HepG2 (cell line): ENCODE data around the gene RIIAD1. TPM values are rescaled to one million over a fixed set of nuclear protein-coding genes. Genes with fewer than 3 reads are reported as not detected.

Experiments used
- ATAC-seq: fragments of 200-7000 bp; cut with Tn5 transposase; 3 replicates; pipeline ENCODE4 v1.9.1; 2020; ENCODE audit warnings: mild to moderate bottlenecking, moderate library complexity
- BruUV-seq: library from RNA; stranded (reverse); fragments of 400-500 nt; replicated peaks from 2 replicates; lab custom pipeline; 2021; lab: Mats Ljungman, UMichigan
- CTCF ChIA-PET: fragments of 300-600 bp; formaldehyde crosslinking; extraction: SDS; loops from one replicate; lab custom pipeline; 2021; ENCODE audit warnings: low total read pairs, inconsistent platforms, low intra/inter-chr PET ratio; lab: Yijun Ruan, JAX
- POLR2A ChIA-PET: fragments of 350-600 bp; sonication (Branson Sonifier 250); formaldehyde crosslinking; loops from one replicate; lab custom pipeline; 2020; ENCODE audit warnings: antibody characterized with exemption, inconsistent platforms; lab: Yijun Ruan, JAX
- DNase-seq: peaks from one replicate; pipeline ENCODE4 v3.0.0-alpha.2; 2015; ENCODE audit warnings: low spot score
- FAIRE-seq: peaks from 3 replicates; lab custom pipeline; 2011; peaks lifted over from hg19 to GRCh38; lab: Jason Lieb, UNC
- H2AFZ ChIP-seq: one replicate; pipeline ENCODE4 v1.6.1; 2011; ENCODE audit warnings: low read length, inconsistent platforms
- H3K27ac ChIP-seq: fragments of 300-600 bp; 3 replicates; pipeline ENCODE4 v1.8.0; 2011; ENCODE audit warnings: mixed run types, mild to moderate bottlenecking, mixed read lengths, low read length, inconsistent platforms; ENCODE audit not compliant: insufficient read depth; ENCODE audit errors: extremely low read length
- H3K27me3 ChIP-seq, 2 experiments: fragments of 200-600 bp in 1 of 2; 2 replicates in 1 of 2; 3 replicates in 1 of 2; pipeline versions ENCODE4 v1.6.0 to v1.8.0; 2011; ENCODE audit warnings: low read length in 2 of 2, mild to moderate bottlenecking in 2 of 2, moderate library complexity in 2 of 2, inconsistent platforms in 1 of 2; ENCODE audit not compliant: insufficient read depth in 2 of 2, control insufficient read depth in 1 of 2
- H3K36me3 ChIP-seq, 2 experiments: fragments of 200-600 bp in 1 of 2; replicated peaks in 1 of 2; 2 replicates in 1 of 2; 3 replicates in 1 of 2; pipeline versions ENCODE4 v1.5.1 to v1.8.0; 2011; ENCODE audit warnings: low read length in 2 of 2, inconsistent platforms in 1 of 2; ENCODE audit not compliant: insufficient read depth in 2 of 2, control insufficient read depth in 1 of 2
- H3K4me1 ChIP-seq: 2 replicates; pipeline ENCODE4 v1.5.1; 2012; ENCODE audit warnings: low read length, inconsistent platforms; ENCODE audit not compliant: insufficient read depth
- H3K4me2 ChIP-seq: 2 replicates; pipeline ENCODE4 v1.6.0; 2011; ENCODE audit warnings: low read depth, low read length, inconsistent platforms
- H3K4me3 ChIP-seq, 3 experiments: fragments of 200-600 bp in 1 of 3; sonication (generic), shearing (Covaris generic) in 1 of 3; replicated peaks in 1 of 3; 2 replicates each; pipeline ENCODE4 v1.5.1; 2011 to 2016; ENCODE audit warnings: low read length in 3 of 3, inconsistent platforms in 2 of 3, low read depth in 2 of 3, mild to moderate bottlenecking in 2 of 3, control low read depth in 1 of 3, mixed read lengths in 1 of 3; ENCODE audit not compliant: insufficient read depth in 1 of 3
- H3K79me2 ChIP-seq: one replicate; pipeline ENCODE4 v1.6.1; 2011; ENCODE audit warnings: low read length, inconsistent platforms; ENCODE audit not compliant: insufficient read depth
- H3K9ac ChIP-seq: 2 replicates; pipeline ENCODE4 v1.6.0; 2011; ENCODE audit warnings: mild to moderate bottlenecking, low read depth, low read length, inconsistent platforms; ENCODE audit not compliant: insufficient read depth
- H3K9me3 ChIP-seq: 2 replicates; pipeline ENCODE4 v1.5.1; 2012; ENCODE audit warnings: mild to moderate bottlenecking, low read length
- H4K20me1 ChIP-seq: 2 replicates; pipeline ENCODE4 v1.6.0; 2011; ENCODE audit warnings: inconsistent platforms, mild to moderate bottlenecking, low read length, moderate library complexity; ENCODE audit not compliant: insufficient read depth
- GATAD2A ChIP-seq: IDR thresholded peaks from 2 replicates; pipeline ENCODE4 v1.6.1; 2016
- PREB ChIP-seq: sonication (generic); formaldehyde crosslinking; IDR thresholded peaks from 2 replicates; pipeline ENCODE4 v1.4.0; 2020; ENCODE audit warnings: missing genetic modification reagents
- RAD21 ChIP-seq: fragments of 450-650 bp; formaldehyde crosslinking; IDR thresholded peaks from 2 replicates; pipeline ENCODE4 v1.5.0; 2020; ENCODE audit warnings: mild to moderate bottlenecking
- RARA ChIP-seq: IDR thresholded peaks from 2 replicates; pipeline ENCODE4 v1.6.1; 2016; ENCODE audit warnings: missing genetic modification reagents, missing compliant biosample characterization
- REL ChIP-seq: sonication (generic); formaldehyde crosslinking; conservative IDR thresholded peaks from 2 replicates; pipeline ENCODE4 v1.8.0; 2022; ENCODE audit warnings: mild to moderate bottlenecking, missing genetic modification reagents, moderate library complexity
- SMC3 ChIP-seq: IDR thresholded peaks from 2 replicates; pipeline ENCODE4 v1.6.1; 2011; ENCODE audit warnings: low read length, improper control_type of control experiment
- SNRNP70 ChIP-seq: fragments of 200-400 bp; formaldehyde crosslinking; IDR thresholded peaks from 2 replicates; pipeline ENCODE4 v1.6.1; 2017; ENCODE audit warnings: mild to moderate bottlenecking, low read depth, low read length, moderate library complexity
- ZNF121 ChIP-seq: sonication (generic); formaldehyde crosslinking; IDR thresholded peaks from 2 replicates; pipeline ENCODE4 v1.5.0; 2020; ENCODE audit warnings: mild to moderate bottlenecking, missing genetic modification reagents
- ZNF160 ChIP-seq: sonication (generic); formaldehyde crosslinking; IDR thresholded peaks from 2 replicates; pipeline ENCODE4 v1.8.0; 2022; ENCODE audit warnings: mild to moderate bottlenecking, inconsistent platforms, missing genetic modification reagents
- ZNF333 ChIP-seq: sonication (generic); formaldehyde crosslinking; IDR thresholded peaks from 2 replicates; pipeline ENCODE4 v1.4.0; 2020; ENCODE audit warnings: mild to moderate bottlenecking, missing genetic modification reagents, borderline replicate concordance
- ZNF670 ChIP-seq: sonication (generic); formaldehyde crosslinking; IDR thresholded peaks from 2 replicates; pipeline ENCODE4 v1.8.0; 2022; ENCODE audit warnings: mild to moderate bottlenecking, missing genetic modification reagents, borderline replicate concordance
- ZNF770 ChIP-seq: sonication (generic); formaldehyde crosslinking; IDR thresholded peaks from 2 replicates; pipeline ENCODE4 v1.5.0; 2020; ENCODE audit warnings: mild to moderate bottlenecking, missing genetic modification reagents
- WGBS: methylation state at CpG from one replicate; pipeline ENCODE4 v1.1.6; 2017; ENCODE audit warnings: low lambda C conversion rate; 5-methylcytosine and 5-hydroxymethylcytosine counted together
- in situ Hi-C: cut with HindIII; loops from 2 replicates; pipeline ENCODE4 v1.10.0; 2017; ENCODE audit warnings: low pct_unique_long_range_greater_than_20kb; ENCODE audit not compliant: extremely low pct_ligation_motif_present
- intact Hi-C: fragments of 100-400 bp; cut with micrococcal nuclease; formaldehyde crosslinking; loops from one replicate; pipeline ENCODE4 v1.10.0; 2022; ENCODE audit not compliant: unreplicated experiment
- polyA plus RNA-seq, 8 experiments: library from polyadenylated mRNA; depleted of rRNA in 3 of 8; stranded (reverse) in 7 of 8; unstranded in 1 of 8; fragments of >200 nt; fragmentation: Illumina TruSeq in 4 of 8; extraction: Trizol in 4 of 8; gene quantifications; 2 replicates each; pipeline versions ENCODE4 v1.2.1 to v1.2.3, GENCODE V29; 2011 to 2016; ENCODE audit warnings: low read depth in 4 of 8, missing spikeins in 1 of 8, mixed read lengths in 1 of 8; ENCODE audit not compliant: insufficient read depth in 1 of 8
- total RNA-seq, 5 experiments: library from RNA; depleted of rRNA; stranded (reverse); fragments of >200 nt; fragmentation: Illumina TruSeq; extraction: Trizol; gene quantifications; 2 replicates each; pipeline ENCODE4 v1.2.3, GENCODE V29; 2016; ENCODE audit warnings: low read depth in 1 of 5

The RIIAD1 gene
- total and polyA plus RNA-seq, 2 of the 13 experiments (the other 11 are each of a cell fraction or from before 2014, with no cell fraction given): not detected

GRCh38 chr1:151693057-151693651, 28.2 kb upstream of the RIIAD1 start (continued):
- no peak for TF ChIP-seq PREB (CRISPR knock-in tag)
- TF ChIP-seq ZNF160: no peak
- no peak for TF ChIP-seq SNRNP70
- peak; percentile 88 for TF ChIP-seq SMC3
- TF ChIP-seq RAD21 (CRISPR knock-in tag): peak; percentile 69
- TF ChIP-seq GATAD2A (CRISPR knock-in tag): no peak
- no peak for TF ChIP-seq REL (CRISPR knock-in tag)

GRCh38 chr1:151701515-151701914, 19.8 kb upstream of the RIIAD1 start:
- Histone ChIP-seq H3K79me2 (no peaks in the 10 kb centered on the region), H3K36me3 (peaks cover 6 to 23% of the 10 kb centered on the region in 2 experiments; a peak in 4 of 5 replicates), H3K9ac (no peak overlapping the region), H2AFZ (no peak overlapping the region), H3K4me1 (peaks cover 51% of the 10 kb centered on the region), H3K4me3 (no peak overlapping the region), H3K9me3 (no peaks in the 10 kb centered on the region), H4K20me1 (no peaks in the 10 kb centered on the region), H3K27ac (no peak overlapping the region), H3K27me3 (no peaks in the 10 kb centered on the region), H3K4me2 (no peak overlapping the region)
- no peak for ATAC-seq
- no peak for FAIRE-seq
- DNase-seq: no peak
- POLR2A ChIA-PET: no interaction called here
- WGBS: 86% methylated on average over 5 of the region's 5 CpGs
- TF ChIP-seq ZNF770: peak; percentile 81
- no peak for TF ChIP-seq ZNF670 (CRISPR knock-in tag)
- TF ChIP-seq ZNF333 (CRISPR knock-in tag): no peak
- TF ChIP-seq RARA (CRISPR knock-in tag): peak; percentile 24; the same call in 1 of the 2 replicates
- TF ChIP-seq ZNF121: peak; percentile 37; the same call in 1 of the 2 replicates
- in situ Hi-C loops: no loop called here
- intact Hi-C loops: no loop called here
- BruUV-seq: no TSS peak
- CTCF ChIA-PET: no interaction called here
